Stimulated activated CD4-positive, alpha-beta T cell treated with anti-CD3 and anti-CD28 coated beads, Interleukin-15, amount 100 ng/mL, for 24 hours (primary cell): ENCODE results near the gene SH2D2A.
A peak's percentile ranks its signal among the peaks of the same experiment; 100 is the strongest.

Source experiments
- DNase-seq: peaks from one replicate; pipeline ENCODE4 v3.0.0-alpha.2; 2020

The SH2D2A gene

DNA sequence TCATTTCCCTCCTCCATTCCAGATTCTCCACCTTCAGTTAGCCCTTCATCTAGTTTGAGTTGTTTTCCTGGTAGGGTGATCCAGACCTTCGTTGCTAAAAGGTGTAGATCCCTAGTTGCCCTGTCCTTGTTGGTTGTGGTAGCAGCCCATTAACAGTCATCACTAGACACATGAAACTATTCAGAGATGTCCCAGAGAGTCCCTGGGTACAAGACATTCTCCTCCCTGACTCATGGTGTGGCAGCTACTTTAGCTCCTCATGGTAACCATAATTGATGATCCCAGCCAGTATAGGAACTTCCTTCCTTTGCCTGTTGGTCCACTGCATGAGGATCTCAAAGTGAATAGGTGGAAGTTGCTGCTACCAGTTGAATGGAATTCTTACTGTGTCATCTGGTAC is 6.0 kb upstream of the SH2D2A start:
- DNase-seq, result no peak

- peak; percentile 71 for DNase-seq
These were observed 5.2 kb upstream of the SH2D2A start for GRCh38 chr1:156821801-156822200.

GRCh38 chr1:156815961-156816422 is 656 bp downstream of the SH2D2A start:
- peak; percentile 25 for DNase-seq

GRCh38 chr1:156815307-156815826 is 1.3 kb downstream of the SH2D2A start:
- no peak for DNase-seq

DNA sequence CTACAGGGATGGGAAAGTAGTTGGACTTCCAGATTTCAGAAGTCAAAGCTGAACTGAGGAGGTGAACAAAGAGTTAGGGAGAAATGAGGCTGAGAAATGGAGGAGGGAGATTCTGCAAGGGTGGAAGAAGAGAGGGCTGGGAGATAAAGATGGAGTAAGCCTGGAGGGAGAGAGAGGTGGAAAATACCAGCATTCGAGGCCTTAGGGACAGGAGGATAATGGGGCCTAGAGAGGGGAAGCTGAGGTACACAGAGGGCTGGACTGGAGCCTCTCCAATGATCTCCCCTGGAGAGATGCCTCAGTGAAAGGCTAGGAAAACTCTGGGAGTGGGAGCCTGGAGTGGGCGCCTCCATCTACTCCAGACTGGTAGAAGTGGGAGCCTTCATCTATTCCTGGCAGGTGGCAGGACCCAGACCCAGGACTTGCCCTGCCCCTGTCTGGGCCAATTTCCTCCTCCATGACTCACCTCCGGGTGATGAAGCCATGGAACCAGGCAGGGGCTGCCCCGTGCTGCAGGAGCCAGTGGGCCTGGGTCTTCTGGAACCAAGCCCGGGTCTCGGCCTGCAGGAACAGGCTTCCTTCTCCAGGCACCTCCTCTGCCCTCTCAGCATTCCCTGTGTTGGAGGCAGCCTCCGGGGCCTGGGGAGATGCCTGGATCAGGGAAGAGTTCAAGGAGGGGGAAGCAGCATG is 1.9 kb downstream of the SH2D2A start:
- DNase-seq, result peak; percentile 68

DNA sequence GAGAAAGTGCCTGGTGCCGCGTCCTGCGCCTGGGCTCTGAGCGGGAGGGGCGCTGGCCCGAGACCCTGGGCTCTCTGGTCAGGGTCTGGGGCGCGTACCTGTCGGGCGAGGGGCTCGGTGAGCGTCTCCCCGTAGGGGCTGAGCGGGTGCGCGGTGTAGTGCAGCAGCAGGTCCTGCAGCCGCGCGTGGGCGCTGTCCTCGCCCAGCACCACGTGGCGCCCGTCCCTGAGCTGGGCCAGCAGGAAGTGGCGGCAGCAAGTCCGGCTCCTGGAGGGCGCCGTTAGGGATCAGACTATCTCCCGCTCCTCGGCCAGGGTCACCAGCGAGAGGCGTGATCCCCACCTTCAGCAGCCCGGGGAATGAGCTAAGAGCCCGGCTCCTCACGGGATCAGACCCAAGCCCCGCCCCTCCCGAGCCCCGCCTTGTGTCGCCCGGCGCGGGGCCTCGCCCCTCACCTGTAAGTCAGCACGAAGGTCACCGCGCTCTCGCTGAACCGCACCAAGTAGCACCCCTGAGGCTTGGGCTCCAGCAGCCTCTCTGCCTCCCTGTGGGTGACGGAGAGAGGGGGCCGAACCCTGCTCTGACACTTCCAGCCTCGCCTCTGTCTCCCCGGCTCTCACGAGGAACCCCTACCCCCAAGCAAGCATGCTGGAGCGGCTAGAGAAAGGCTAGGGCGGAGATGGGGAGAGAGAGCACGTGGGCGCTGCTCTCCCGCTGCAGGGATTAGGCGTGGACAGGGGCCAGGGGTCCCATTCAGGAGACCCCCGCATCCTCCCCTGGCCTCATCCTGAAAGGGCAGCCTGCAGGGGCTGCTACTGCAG is 2.7 kb downstream of the SH2D2A start:
- peak; percentile 90 for DNase-seq

- DNase-seq, result no peak
These were observed 3.4 kb downstream of the SH2D2A start for GRCh38 chr1:156813298-156813697.

DNA sequence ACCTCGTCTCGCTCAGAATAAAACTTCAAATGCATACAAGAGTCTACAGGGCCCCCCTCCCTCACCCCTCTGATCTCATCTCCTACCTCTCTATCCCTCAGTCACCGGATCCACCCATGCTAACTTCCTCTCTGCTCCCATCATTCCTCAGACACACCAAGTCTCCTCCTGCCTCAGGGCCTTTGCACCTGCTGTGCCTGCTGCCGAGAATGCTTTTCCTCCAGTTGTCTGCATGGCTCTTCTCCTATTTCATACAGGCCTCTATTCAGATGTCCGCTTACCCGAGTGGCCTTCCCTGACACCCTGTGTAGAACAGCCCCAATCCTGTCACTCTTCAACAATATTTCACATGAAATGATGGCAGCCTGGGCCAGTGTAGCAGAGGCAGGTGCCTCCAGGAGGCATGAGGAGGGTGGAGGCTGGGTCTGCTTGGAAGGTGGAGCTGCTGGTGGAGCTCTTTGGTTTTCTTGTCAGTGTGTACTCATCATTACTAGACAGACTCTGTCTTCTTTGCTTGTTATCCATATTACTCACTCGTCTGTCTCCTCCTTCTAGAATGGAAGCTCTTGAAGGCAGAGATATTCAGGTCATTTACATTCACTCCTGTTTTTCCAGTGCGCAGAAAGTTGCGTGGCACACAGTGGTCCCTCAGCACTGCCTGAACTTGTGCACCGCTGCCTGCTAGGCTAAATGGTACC is 4.2 kb downstream of the SH2D2A start:
- DNase-seq, result no peak

GRCh38 chr1:156811168-156811567 is 5.5 kb downstream of the SH2D2A start:
- no peak for DNase-seq

DNA sequence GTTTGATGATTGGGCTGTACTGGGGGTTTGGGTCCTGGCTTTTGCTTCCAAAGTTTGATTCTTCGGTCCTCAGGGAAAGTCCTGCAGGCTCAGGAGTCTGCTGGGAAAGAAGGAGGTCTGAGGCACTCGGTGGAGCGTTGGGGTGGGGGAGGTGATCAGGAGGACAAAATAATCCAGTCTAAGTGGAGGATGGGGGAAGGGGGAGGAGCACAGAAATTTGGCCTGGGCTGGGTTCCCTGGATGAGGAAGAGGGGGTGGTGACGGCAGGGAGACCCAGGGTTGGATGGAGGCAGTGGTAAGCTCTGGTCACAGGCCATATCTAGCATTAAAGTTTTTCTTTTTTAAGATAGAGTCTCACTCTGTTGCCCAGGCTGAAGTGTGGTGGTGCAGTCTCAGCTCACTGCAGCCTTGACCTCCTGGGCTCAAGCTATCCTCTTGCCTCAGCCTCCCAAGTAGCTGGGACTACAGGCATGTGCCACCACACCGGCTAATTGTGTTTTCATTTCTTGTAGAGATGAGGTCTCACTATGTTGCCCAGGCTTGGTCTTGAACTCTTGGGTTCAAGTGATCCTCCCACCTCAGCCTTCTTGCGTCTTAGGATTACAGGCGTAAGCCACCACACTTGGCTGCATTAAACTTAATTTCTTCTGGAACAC is 6.8 kb downstream of the SH2D2A start:
- DNase-seq, result no peak

GRCh38 chr1:156809281-156809680 is 7.4 kb downstream of the SH2D2A start:
- DNase-seq, result no peak

DNA sequence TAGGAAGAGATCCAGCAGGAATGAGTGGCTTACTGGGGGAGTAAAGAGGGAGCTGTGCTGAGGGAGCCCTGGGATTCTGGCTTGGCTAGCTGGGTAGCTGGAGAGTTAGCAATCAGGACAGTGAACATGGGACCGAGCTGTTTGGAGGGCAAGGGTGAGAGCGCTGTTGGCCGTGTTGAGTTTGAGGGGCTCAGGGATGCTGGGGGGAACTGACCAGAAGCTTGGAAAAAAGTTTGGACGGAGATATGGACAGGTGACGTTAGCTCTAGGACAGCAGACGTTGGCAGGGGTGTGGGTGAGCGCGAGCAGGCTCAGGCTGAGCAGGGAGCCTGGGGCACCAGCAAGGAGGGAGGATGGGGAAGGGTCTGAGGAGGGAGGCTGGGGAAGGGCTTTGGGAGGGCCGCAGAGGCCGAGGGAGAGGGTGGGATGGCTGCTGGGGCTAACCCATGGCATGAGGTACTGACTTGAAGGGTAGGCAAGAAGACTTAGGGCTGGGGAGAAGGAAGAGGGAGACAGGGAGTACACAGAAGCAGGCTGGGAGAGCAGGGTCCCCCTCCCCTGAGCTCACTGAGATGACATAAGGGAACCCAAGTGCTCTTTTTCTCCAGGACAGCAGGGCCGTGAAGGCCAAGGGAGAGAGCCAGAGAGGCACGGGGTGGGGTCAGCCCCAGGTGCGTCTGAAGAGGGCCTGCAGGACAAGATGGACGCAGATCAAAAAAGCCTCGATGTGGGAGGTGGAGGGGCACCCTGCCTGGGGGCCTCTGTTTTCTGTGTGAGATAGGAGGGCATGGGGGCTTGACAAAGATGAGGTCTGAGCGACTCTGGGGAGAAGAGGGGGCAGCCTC is 8.2 kb downstream of the SH2D2A start:
- no peak for DNase-seq

GRCh38 chr1:156807627-156808026 is 9.0 kb downstream of the SH2D2A start:
- peak; percentile 41 for DNase-seq

- DNase-seq, result no peak
These were observed 9.9 kb downstream of the SH2D2A start for GRCh38 chr1:156806512-156807440.

DNA sequence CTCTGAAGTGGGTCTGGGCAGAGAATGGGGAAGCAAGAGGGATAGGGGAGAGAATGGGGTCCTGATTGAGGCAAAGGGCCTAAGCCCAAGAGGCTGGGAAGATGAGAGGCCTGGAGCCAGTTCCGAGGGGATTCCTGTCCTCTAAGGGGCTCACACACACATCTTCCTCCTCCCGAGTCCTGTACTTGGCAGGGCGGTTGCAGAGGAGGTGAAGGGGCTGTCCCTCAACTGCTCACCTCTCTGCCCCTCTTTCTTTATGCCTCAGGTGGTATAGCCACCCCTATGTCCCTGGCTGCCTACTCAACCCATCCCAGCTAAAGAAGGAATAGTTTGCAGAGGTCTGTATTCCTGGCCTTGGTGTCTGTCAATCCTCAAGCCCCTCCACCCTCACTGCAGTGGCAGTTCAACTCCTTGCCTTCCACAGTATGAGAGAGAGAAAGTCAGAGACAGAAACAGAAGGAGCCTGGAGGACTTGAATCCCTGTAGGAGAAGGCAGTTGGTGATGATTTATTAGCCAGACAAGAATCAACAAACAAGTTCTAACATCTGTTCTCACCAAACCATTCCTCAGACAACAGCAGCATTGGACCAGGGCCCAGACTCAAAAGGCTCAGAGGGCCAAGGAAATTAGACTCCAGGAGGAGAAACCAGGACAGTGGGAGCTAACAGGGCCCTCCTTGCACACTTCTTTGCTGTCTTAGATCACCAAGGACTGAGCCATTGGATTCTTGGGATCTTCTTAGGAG is 10.7 kb downstream of the SH2D2A start:
- no peak for DNase-seq

- DNase-seq, result no peak
These were observed 11.9 kb downstream of the SH2D2A start for GRCh38 chr1:156804572-156805243.

GRCh38 chr1:156804026-156804425 is 12.6 kb downstream of the SH2D2A start:
- no peak for DNase-seq

DNA sequence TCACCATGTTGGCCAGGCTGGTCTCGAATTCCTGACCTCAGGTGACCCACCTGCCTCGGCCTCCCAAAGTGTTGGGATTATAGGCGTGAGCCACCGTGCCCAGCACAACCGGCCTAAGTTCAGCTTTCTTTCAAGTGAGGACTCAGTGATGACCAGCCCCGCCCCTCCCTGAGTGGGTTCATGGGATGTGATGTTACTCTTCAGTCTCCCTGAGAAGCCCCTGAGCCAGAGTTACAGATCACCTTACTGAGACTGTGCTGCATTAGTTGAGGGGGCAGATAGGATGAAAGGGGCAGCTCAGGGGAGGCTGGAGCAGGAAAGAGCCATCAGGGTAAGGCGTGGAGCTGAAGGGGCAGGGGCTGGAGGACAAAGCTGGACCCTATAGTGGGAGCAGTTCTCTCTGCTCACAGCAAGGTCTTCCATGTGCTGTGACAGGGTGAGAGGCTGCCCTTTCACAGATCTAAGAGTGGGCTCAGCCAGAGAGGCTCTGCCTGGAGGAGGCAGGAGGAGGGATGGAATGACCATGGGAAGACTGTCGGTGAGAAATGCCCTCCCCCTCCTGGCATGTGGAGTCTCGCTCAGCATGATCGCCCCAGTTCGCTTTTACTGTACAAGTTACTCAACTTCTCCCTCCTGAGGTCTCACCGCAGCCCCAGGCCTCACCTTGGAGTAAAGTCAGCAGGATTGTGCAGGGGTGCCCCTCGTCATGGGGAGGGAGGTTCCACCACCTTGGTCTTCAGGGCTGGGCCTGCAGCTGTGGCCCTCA is 13.4 kb downstream of the SH2D2A start:
- peak; percentile 35 for DNase-seq
